A673 (cell line): ENCODE measurements around the gene ANKRD13B. TPM values are rescaled to one million over a fixed set of nuclear protein-coding genes. Genes with fewer than 3 reads are reported as not detected.

Source experiments
- BruUV-seq: library from RNA; stranded (reverse); fragments of 400-500 nt; replicated peaks from 2 replicates; lab custom pipeline; 2021; lab: Mats Ljungman, UMichigan
- CTCF ChIA-PET: fragments of 300-600 bp; sonication (Branson Sonifier 250); formaldehyde crosslinking; loops from one replicate; lab custom pipeline; 2022; ENCODE audit warnings: antibody characterized with exemption; lab: Charles Lee
- POLR2A ChIA-PET: fragments of 300-600 bp; sonication (Branson Sonifier 250); formaldehyde crosslinking; loops from one replicate; lab custom pipeline; 2022; ENCODE audit warnings: antibody characterized with exemption; ENCODE audit not compliant: low non-redundant PET; lab: Charles Lee
- DNase-seq: peaks from one replicate; pipeline ENCODE4 v3.0.0-alpha.2; 2015; ENCODE audit warnings: low spot score
- H3K27ac ChIP-seq: fragments of 200-600 bp; sonication (generic); 2 replicates; pipeline ENCODE4 v1.5.1; 2016; ENCODE audit warnings: mixed run types, low read depth, mild to moderate bottlenecking, mixed read lengths, antibody characterized with exemption, low read length; ENCODE audit not compliant: poor library complexity, severe bottlenecking
- H3K27me3 ChIP-seq: fragments of 200-600 bp; sonication (generic); replicated peaks from 2 replicates; pipeline ENCODE4 v1.6.1; 2017; ENCODE audit warnings: mixed run types, low read depth, mild to moderate bottlenecking, mixed read lengths, antibody characterized with exemption, low read length; ENCODE audit not compliant: insufficient read depth, poor library complexity
- H3K36me3 ChIP-seq: fragments of 200-600 bp; sonication (generic); 2 replicates; pipeline ENCODE4 v1.6.1; 2016; ENCODE audit warnings: mixed run types, mild to moderate bottlenecking, mixed read lengths, antibody characterized with exemption, low read length; ENCODE audit not compliant: insufficient read depth, poor library complexity, severe bottlenecking
- H3K4me1 ChIP-seq: fragments of 200-600 bp; sonication (generic); 2 replicates; pipeline ENCODE4 v1.6.1; 2017; ENCODE audit warnings: mixed run types, mild to moderate bottlenecking, mixed read lengths, antibody characterized with exemption, low read length; ENCODE audit not compliant: insufficient read depth, poor library complexity, severe bottlenecking
- H3K4me3 ChIP-seq: fragments of 200-600 bp; sonication (generic); 2 replicates; pipeline ENCODE4 v1.5.1; 2016; ENCODE audit warnings: low read depth, mixed run types, mild to moderate bottlenecking, mixed read lengths, low read length; ENCODE audit not compliant: poor library complexity, severe bottlenecking
- H3K9me3 ChIP-seq: fragments of 200-600 bp; sonication (generic); 2 replicates; pipeline ENCODE4 v1.6.1; 2016; ENCODE audit warnings: mixed run types, low read depth, mild to moderate bottlenecking, mixed read lengths, antibody characterized with exemption, low read length; ENCODE audit not compliant: poor library complexity, severe bottlenecking
- EZH2 ChIP-seq: fragments of 200-600 bp; sonication (generic); IDR thresholded peaks from 2 replicates; pipeline ENCODE4 v1.6.1; 2017; ENCODE audit warnings: borderline replicate concordance, low read depth, mild to moderate bottlenecking, mixed read lengths, antibody characterized with exemption, low read length; ENCODE audit not compliant: poor library complexity, severe bottlenecking
- intact Hi-C: fragments of 100-400 bp; cut with micrococcal nuclease; formaldehyde crosslinking; loops from one replicate; pipeline ENCODE4 v1.10.0; 2022; ENCODE audit not compliant: unreplicated experiment
- total RNA-seq: library from RNA; stranded (reverse); gene quantifications from 2 replicates; pipeline ENCODE4 v1.2.3, GENCODE V29; 2021
- TF ChIP-seq, protein P1 (sequence below): fragments of 300-800, 200-600 bp; sonication (generic); conservative IDR thresholded peaks from 2 replicates; pipeline ENCODE4 v1.5.1; 2017; ENCODE audit warnings: low read depth, mild to moderate bottlenecking, antibody characterized with exemption, low read length, moderate library complexity, mixed read lengths

ANKRD13B gene
- total RNA-seq, 1 experiment from 2014 or later = 81.5 TPM

DNA sequence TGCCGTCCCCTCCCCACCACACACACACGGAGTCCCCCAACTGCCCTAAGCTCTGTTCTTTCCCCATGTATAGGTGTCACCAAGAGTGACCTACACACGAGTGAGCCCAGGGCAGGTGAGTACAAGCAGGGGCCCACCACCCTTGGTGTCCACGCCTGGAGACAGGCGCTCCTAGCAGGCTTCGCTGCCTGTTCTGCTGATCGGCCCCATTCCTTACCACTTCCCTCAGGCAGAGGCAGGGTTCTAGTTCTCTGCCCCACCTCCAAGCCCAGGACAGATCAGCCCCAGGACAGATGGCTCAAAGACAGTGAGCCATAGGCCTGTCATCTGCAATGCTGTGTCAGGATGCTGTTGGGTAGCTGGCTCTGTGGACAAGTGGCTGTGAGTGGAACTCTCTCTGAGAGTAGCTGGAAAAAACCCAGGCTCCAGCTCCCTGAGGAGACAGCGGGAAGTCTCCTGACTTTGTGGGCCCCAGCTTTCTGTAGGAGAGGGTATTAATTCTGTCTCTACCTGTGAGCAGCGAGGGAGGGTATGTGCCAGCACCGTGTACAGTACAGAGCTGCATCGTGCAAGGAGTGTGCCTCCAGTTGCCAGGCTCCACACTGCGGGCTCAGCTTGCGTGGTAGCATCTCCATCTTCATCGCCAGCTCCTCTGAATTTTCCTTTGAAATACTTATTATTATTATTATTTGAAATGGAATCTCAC is 23.5 kb upstream of the ANKRD13B start:
- H3K36me3 ChIP-seq = peaks cover 14% of the 10 kb centered on the region
- H3K4me3 ChIP-seq = peak overlapping the region; percentile 83
- no peaks in the 10 kb centered on the region for H3K9me3 ChIP-seq
- BruUV-seq = TSS peak; percentile 46
- no peak for DNase-seq
- TF ChIP-seq EZH2 = no peak
- TF ChIP-seq, protein P1, sequence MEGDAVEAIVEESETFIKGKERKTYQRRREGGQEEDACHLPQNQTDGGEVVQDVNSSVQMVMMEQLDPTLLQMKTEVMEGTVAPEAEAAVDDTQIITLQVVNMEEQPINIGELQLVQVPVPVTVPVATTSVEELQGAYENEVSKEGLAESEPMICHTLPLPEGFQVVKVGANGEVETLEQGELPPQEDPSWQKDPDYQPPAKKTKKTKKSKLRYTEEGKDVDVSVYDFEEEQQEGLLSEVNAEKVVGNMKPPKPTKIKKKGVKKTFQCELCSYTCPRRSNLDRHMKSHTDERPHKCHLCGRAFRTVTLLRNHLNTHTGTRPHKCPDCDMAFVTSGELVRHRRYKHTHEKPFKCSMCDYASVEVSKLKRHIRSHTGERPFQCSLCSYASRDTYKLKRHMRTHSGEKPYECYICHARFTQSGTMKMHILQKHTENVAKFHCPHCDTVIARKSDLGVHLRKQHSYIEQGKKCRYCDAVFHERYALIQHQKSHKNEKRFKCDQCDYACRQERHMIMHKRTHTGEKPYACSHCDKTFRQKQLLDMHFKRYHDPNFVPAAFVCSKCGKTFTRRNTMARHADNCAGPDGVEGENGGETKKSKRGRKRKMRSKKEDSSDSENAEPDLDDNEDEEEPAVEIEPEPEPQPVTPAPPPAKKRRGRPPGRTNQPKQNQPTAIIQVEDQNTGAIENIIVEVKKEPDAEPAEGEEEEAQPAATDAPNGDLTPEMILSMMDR = no peak
- ChIA-PET CTCF (no interaction called here), POLR2A (interaction anchor here (0.6 kb wide), 1 partner anchor 9 kb away, joined by 3 read pairs; no protein-coding TSS in a partner anchor)
- peak overlapping the region; percentile 88 for H3K27ac ChIP-seq
- H3K4me1 ChIP-seq = peaks cover 19% of the 10 kb centered on the region
- intact Hi-C loops = loop anchor here (2.0 to 10.0 kb wide), 2 partner anchors 55 to 199 kb away; partner anchors contain the start of gene CORO6
- no peaks in the 10 kb centered on the region for H3K27me3 ChIP-seq

DNA sequence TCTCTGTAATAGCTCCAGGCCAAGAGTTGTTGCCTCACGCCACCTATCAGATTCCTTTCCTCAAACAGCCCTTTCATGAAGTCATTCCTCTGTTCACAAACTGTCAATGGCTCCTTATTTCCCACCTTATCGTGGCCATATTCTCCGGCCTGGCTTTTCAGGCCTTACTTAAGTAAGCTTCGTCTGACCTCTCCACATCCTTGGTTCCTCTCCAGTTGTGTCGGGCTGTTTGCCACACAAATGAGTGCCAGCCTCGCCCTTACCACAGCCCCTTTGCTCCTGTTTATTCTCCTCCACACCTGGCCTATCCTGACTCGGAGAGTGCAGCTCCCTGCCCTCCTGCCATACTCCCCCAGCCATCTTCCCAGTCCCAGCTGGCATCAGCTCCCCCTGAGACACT is 22.4 kb upstream of the ANKRD13B start:
- intact Hi-C loops = no loop called here
- POLR2A ChIA-PET = no interaction called here
- Histone ChIP-seq H3K9me3 (no peaks in the 10 kb centered on the region), H3K27me3 (no peaks in the 10 kb centered on the region), H3K4me3 (no peak overlapping the region), H3K4me1 (peaks cover 19% of the 10 kb centered on the region), H3K36me3 (peaks cover 26% of the 10 kb centered on the region), H3K27ac (no peak overlapping the region)
- DNase-seq = no peak
- TSS peak; percentile 50 for BruUV-seq
- no peak for TF ChIP-seq EZH2
- TF ChIP-seq, protein P1 = no peak
- CTCF ChIA-PET = no interaction called here

DNA sequence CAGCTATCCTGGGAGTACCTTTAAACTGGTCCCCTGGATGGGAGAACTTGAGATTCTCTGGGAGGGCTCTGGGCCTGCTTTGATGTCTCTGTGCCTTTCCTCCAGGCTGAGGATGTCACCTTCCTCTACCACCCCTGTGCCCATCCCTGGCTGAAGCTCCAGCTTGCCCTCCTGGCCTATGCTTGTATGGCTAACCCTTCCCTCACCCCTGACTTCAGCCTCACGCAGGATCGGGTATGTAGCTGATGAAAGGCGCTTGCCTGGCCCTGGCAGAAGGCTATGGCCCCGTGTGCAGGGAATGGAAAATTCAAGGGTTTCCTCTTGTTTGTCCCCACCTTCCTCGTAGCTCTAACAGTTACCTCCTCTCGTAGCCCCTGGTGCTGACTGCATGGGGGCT is 21.4 kb upstream of the ANKRD13B start:
- H3K9me3 ChIP-seq = no peaks in the 10 kb centered on the region
- intact Hi-C loops = no loop called here
- peaks cover 19% of the 10 kb centered on the region for H3K4me1 ChIP-seq
- BruUV-seq = no TSS peak
- ChIA-PET POLR2A (no interaction called here), CTCF (no interaction called here)
- no peak overlapping the region for H3K27ac ChIP-seq
- H3K27me3 ChIP-seq = no peaks in the 10 kb centered on the region
- H3K36me3 ChIP-seq = peaks cover 35% of the 10 kb centered on the region
- DNase-seq = no peak
- TF ChIP-seq, protein P1 = no peak
- TF ChIP-seq EZH2 = no peak
- no peak overlapping the region for H3K4me3 ChIP-seq
